PC-3 (cell line): ENCODE data around the gene SDCBP2. TPM values are rescaled to one million over a fixed set of nuclear protein-coding genes. Genes with fewer than 3 reads are reported as not detected.

ENCODE experiments used
- ATAC-seq: fragments of 200-7000 bp; cut with Tn5 transposase; 2 replicates; pipeline ENCODE4 v1.9.1; 2020; ENCODE audit warnings: mild to moderate bottlenecking, moderate library complexity
- BruUV-seq: library from RNA; stranded (reverse); fragments of 400-500 nt; replicated peaks from 2 replicates; lab custom pipeline; 2021; lab: Mats Ljungman, UMichigan
- CTCF ChIA-PET: fragments of 300-600 bp; sonication (Branson Sonifier 250); formaldehyde crosslinking; loops from one replicate; lab custom pipeline; 2022; ENCODE audit warnings: antibody characterized with exemption; lab: Charles Lee
- POLR2A ChIA-PET: fragments of 300-600 bp; sonication (Branson Sonifier 250); formaldehyde crosslinking; loops from one replicate; lab custom pipeline; 2022; ENCODE audit warnings: antibody characterized with exemption; ENCODE audit not compliant: unreplicated experiment; lab: Charles Lee
- DNase-seq: peaks from one replicate; pipeline ENCODE4 v3.0.0-alpha.2; 2015
- H2AFZ ChIP-seq: fragments of 300-600 bp; sonication (generic); 2 replicates; pipeline ENCODE4 v1.6.0; 2016; ENCODE audit warnings: antibody characterized with exemption, low read length
- H3F3A ChIP-seq: fragments of 300-600 bp; sonication (generic); one replicate; pipeline ENCODE4 v1.6.0; 2017; ENCODE audit warnings: antibody characterized with exemption, low read length, control low read depth, mild to moderate bottlenecking; ENCODE audit not compliant: unreplicated experiment
- H3K27ac ChIP-seq: fragments of 300-600 bp; sonication (generic); 2 replicates; pipeline ENCODE4 v1.5.1; 2016; ENCODE audit warnings: mild to moderate bottlenecking, low read length
- H3K27me3 ChIP-seq: fragments of 300-600 bp; sonication (generic); 2 replicates; pipeline ENCODE4 v1.6.1; 2016; ENCODE audit warnings: low read length, mixed read lengths
- H3K36me3 ChIP-seq: fragments of 300-600 bp; sonication (generic); 2 replicates; pipeline ENCODE4 v1.6.1; 2016; ENCODE audit warnings: low read depth, mixed run types, low read length, mixed read lengths
- H3K4me1 ChIP-seq: fragments of 300-600 bp; sonication (generic); 2 replicates; pipeline ENCODE4 v1.5.1; 2016; ENCODE audit warnings: low read length; ENCODE audit not compliant: insufficient read depth
- H3K4me2 ChIP-seq: fragments of 300-600 bp; sonication (generic); 2 replicates; pipeline ENCODE4 v1.6.0; 2016; ENCODE audit warnings: low read length
- H3K4me3 ChIP-seq: fragments of 300-600 bp; sonication (generic); 2 replicates; pipeline ENCODE4 v1.5.1; 2016; ENCODE audit warnings: mild to moderate bottlenecking, low read length, mixed read lengths
- H3K79me2 ChIP-seq: fragments of 300-600 bp; sonication (generic); 2 replicates; pipeline ENCODE4 v1.6.1; 2017; ENCODE audit warnings: low read length, mixed read lengths
- H3K9ac ChIP-seq: fragments of 300-600 bp; sonication (generic); 2 replicates; pipeline ENCODE4 v1.6.0; 2016; ENCODE audit warnings: mild to moderate bottlenecking, low read length
- H3K9me2 ChIP-seq: fragments of 300-600 bp; sonication (generic); replicated peaks from 2 replicates; pipeline ENCODE4 v1.6.1; 2016; ENCODE audit warnings: mixed run types, low read length, mixed read lengths
- H3K9me3 ChIP-seq: fragments of 300-600 bp; sonication (generic); 2 replicates; pipeline ENCODE4 v1.6.1; 2016; ENCODE audit warnings: low read length, mixed read lengths
- H4K20me1 ChIP-seq: fragments of 300-600 bp; sonication (generic); 2 replicates; pipeline ENCODE4 v1.6.1; 2016; ENCODE audit warnings: low read length, mixed read lengths
- CTCF ChIP-seq: fragments of 300-600 bp; sonication (generic); conservative IDR thresholded peaks from 2 replicates; pipeline ENCODE4 v1.5.1; 2017; ENCODE audit warnings: antibody characterized with exemption, low read depth, mild to moderate bottlenecking, low read length
- EZH2 ChIP-seq: fragments of 300-600 bp; sonication (generic); IDR thresholded peaks from one replicate; pipeline ENCODE4 v1.6.1; 2017; ENCODE audit warnings: antibody characterized with exemption, mild to moderate bottlenecking, low read length; ENCODE audit not compliant: unreplicated experiment
- EZH2phosphoT487 ChIP-seq: fragments of 300-600 bp; sonication (generic); IDR thresholded peaks from 2 replicates; pipeline ENCODE4 v1.6.1; 2018; ENCODE audit warnings: mild to moderate bottlenecking, antibody characterized with exemption, low read length, borderline replicate concordance
- intact Hi-C: fragments of 100-400 bp; cut with micrococcal nuclease; formaldehyde crosslinking; loops from 2 replicates; pipeline ENCODE4 v1.9.0; 2023
- total RNA-seq: library from RNA; depleted of rRNA; stranded (reverse); fragments of >200 nt; gene quantifications from 2 replicates; pipeline ENCODE4 v1.2.3, GENCODE V29; 2014

The SDCBP2 gene
- total RNA-seq, 1 experiment from 2014 or later: 14.4 TPM

GRCh38 chr20:1368448-1369199 lies 39.7 kb upstream of the SDCBP2 start:
- Histone ChIP-seq H4K20me1 (peaks cover 14% of the 10 kb centered on the region; the same call in 1 of the 2 replicates), H3K9me3 (no peaks in the 10 kb centered on the region), H3K4me2 (peak overlapping the region; percentile 2; the same call in 1 of the 2 replicates), H3K9ac (no peak overlapping the region), H3K27me3 (no peaks in the 10 kb centered on the region), H3K4me3 (no peak overlapping the region), H3K79me2 (peaks cover 46% of the 10 kb centered on the region), H3K4me1 (peaks cover 44% of the 10 kb centered on the region), H3F3A (peaks cover 6% of the 10 kb centered on the region), H3K9me2 (no peaks in the 10 kb centered on the region), H3K36me3 (peaks cover 57% of the 10 kb centered on the region), H3K27ac (no peak overlapping the region), H2AFZ (no peak overlapping the region)
- no peak for TF ChIP-seq EZH2
- no peak; the same call in 1 of the 2 replicates for TF ChIP-seq CTCF
- no peak for TF ChIP-seq EZH2phosphoT487
- BruUV-seq: no TSS peak
- intact Hi-C loops: loop anchor here (1.0 kb wide), 1 partner anchor 69 kb away; no protein-coding TSS in a partner anchor
- ChIA-PET CTCF (interaction anchor here (0.5 to 1.0 kb wide), 2 partner anchors 31 to 135 kb away, joined by 3 to 4 read pairs; no protein-coding TSS in a partner anchor), POLR2A (interaction anchor here (0.6 kb wide), 2 partner anchors 31 to 137 kb away, joined by 4 read pairs; no protein-coding TSS in a partner anchor)
- peak; percentile 71 for ATAC-seq
- peak; percentile 55 for DNase-seq

- Histone ChIP-seq H3F3A (no peaks in the 10 kb centered on the region), H2AFZ (no peak overlapping the region), H3K79me2 (peaks cover 35% of the 10 kb centered on the region), H3K9me2 (no peaks in the 10 kb centered on the region), H3K4me3 (no peak overlapping the region), H3K4me1 (peaks cover 37% of the 10 kb centered on the region), H3K9me3 (no peaks in the 10 kb centered on the region), H3K27me3 (no peaks in the 10 kb centered on the region), H4K20me1 (peaks cover 7% of the 10 kb centered on the region; the same call in 1 of the 2 replicates), H3K27ac (no peak overlapping the region), H3K9ac (no peak overlapping the region), H3K4me2 (no peak overlapping the region), H3K36me3 (peaks cover 49% of the 10 kb centered on the region)
- ChIA-PET POLR2A (no interaction called here), CTCF (no interaction called here)
- intact Hi-C loops: no loop called here
- BruUV-seq: no TSS peak
- DNase-seq (no peak), ATAC-seq (no peak)
- TF ChIP-seq EZH2 (no peak), EZH2phosphoT487 (no peak), CTCF (no peak)
Observed at GRCh38 chr20:1367479-1367878, 38.5 kb upstream of the SDCBP2 start.

- intact Hi-C loops: no loop called here
- no peak overlapping the region for H3K4me2 ChIP-seq
- H3K4me1 ChIP-seq: peaks cover 10% of the 10 kb centered on the region
- POLR2A ChIA-PET: no interaction called here
- peaks cover 40% of the 10 kb centered on the region for H3K36me3 ChIP-seq
- H3K9me2 ChIP-seq: no peaks in the 10 kb centered on the region
- no peaks in the 10 kb centered on the region for H3K27me3 ChIP-seq
- no peaks in the 10 kb centered on the region for H3F3A ChIP-seq
- no peak overlapping the region for H3K4me3 ChIP-seq
- BruUV-seq: no TSS peak
- H2AFZ ChIP-seq: no peak overlapping the region
- no peak for DNase-seq
- H3K79me2 ChIP-seq: peaks cover 10% of the 10 kb centered on the region; the same call in 1 of the 2 replicates
- no peak overlapping the region for H3K27ac ChIP-seq
- CTCF ChIA-PET: no interaction called here
- no peaks in the 10 kb centered on the region; the same call in 1 of the 2 replicates for H4K20me1 ChIP-seq
- no peak for TF ChIP-seq EZH2
- no peak for TF ChIP-seq CTCF
- H3K9me3 ChIP-seq: no peaks in the 10 kb centered on the region
- no peak for ATAC-seq
- H3K9ac ChIP-seq: no peak overlapping the region
Observed at GRCh38 chr20:1364106-1364505, 35.2 kb upstream of the SDCBP2 start.
